ENCODE measurements around the gene DTX3L. TPM values are rescaled to one million over a fixed set of nuclear protein-coding genes. Genes with fewer than 3 reads are reported as not detected.
A peak's percentile ranks its signal among the peaks of the same experiment; 100 is the strongest.

DTX3L gene
- 30.0 and 41.7 TPM in 2 replicates for total RNA-seq (2021)
- percentile 78 among the genes with signal in this experiment for Bru-seq, nascent RNA
- BruChase-seq, experiment 1, labeled RNA remaining after a 2-hour chase = percentile 95 among the genes with signal in this experiment
- BruChase-seq, experiment 2, labeled RNA remaining after a 6-hour chase = percentile 96 among the genes with signal in this experiment
- long read RNA-seq, full-length matches to known transcripts = 8 of 18 reads
- long read RNA-seq, partial matches to known transcripts = 3 of 18 reads
- long read RNA-seq, other reads (novel, unspliced or antisense) = 7 of 18 reads

DNA sequence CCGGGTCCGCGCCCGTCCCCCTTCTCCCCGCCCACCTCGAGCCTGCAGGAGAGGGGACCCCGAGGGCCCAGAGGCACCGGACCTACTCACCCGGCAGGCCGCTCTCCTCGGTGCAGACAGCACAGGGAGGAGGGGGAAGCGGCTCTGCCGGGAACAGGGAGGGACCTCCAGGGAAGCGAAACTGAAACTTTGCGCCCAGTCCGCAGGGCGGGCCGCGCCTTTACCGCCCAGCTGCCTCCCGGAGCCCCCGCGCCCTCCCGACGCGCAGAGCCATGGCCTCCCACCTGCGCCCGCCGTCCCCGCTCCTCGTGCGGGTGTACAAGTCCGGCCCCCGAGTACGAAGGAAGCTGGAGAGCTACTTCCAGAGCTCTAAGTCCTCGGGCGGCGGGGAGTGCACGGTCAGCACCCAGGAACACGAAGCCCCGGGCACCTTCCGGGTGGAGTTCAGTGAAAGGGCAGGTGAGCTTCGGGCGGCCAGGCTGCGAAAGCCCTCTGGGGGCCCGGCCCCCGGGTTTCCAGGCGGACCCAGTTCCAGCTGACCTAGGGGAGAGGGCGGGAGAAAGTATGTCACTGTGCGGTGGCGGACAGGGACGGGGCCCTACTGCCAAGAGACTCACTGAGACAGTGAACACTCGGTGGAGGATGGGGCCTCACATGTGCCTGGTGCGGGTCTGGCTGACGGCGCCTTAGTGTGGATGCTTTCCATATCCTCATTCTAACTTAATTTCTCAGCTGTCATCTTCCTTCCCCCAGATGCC is at the start of gene DTX3L, which contains the start of gene PARP9:
Gene DTX3L (plus strand): TSS at position 184 of the 758 bp plus-strand sequence. CDS start 89 bp downstream, at position 273.
Gene PARP9 (minus strand): TSS at position 146 of the 758 bp plus-strand sequence. CDS start 4,680 bp downstream, outside the sequence.
- Histone ChIP-seq H3K9me3 (ENCODE audit: insufficient read depth, low read depth) (no peaks in the 10 kb centered on the region), H3K27me3 (ENCODE audit: insufficient read depth, low read depth) (no peaks in the 10 kb centered on the region), H3K4me3 (peak within 1 kb of the TSS; percentile 85), H4K20me1 (ENCODE audit: insufficient read depth) (no peaks in the 10 kb centered on the region), H3K9me2 (ENCODE audit: insufficient read depth) (no peaks in the 10 kb centered on the region), H3K4me1 (replicated peaks; ENCODE audit: insufficient read depth) (peaks cover 14% of the 10 kb centered on the region; the same call in 1 of the 2 replicates), H3K36me3 (ENCODE audit: low read depth) (no peaks in the 10 kb centered on the region), H3F3A (ENCODE audit: insufficient read depth, low read depth) (0 out of 2 replicates have a peak, but pooled peaks cover 4% of the 10 kb centered on the region), H3K4me2 (peak within 1 kb of the TSS; percentile 99), H3K79me2 (ENCODE audit: low read depth) (peaks cover 6% of the 10 kb centered on the region; the same call in 1 of the 2 replicates), H2AFZ (peak within 1 kb of the TSS; percentile 91), H3K27ac (peak within 1 kb of the TSS; percentile 72)
- BruUV-seq (replicated peaks) = no TSS peak
- intact Hi-C loops (cut with micrococcal nuclease; ENCODE audit: unreplicated experiment) = loop anchor here (5.0 kb wide), 2 partner anchors 107 to 233 kb away; partner anchors contain the start of gene SLC49A4
- TF ChIP-seq, protein P1, sequence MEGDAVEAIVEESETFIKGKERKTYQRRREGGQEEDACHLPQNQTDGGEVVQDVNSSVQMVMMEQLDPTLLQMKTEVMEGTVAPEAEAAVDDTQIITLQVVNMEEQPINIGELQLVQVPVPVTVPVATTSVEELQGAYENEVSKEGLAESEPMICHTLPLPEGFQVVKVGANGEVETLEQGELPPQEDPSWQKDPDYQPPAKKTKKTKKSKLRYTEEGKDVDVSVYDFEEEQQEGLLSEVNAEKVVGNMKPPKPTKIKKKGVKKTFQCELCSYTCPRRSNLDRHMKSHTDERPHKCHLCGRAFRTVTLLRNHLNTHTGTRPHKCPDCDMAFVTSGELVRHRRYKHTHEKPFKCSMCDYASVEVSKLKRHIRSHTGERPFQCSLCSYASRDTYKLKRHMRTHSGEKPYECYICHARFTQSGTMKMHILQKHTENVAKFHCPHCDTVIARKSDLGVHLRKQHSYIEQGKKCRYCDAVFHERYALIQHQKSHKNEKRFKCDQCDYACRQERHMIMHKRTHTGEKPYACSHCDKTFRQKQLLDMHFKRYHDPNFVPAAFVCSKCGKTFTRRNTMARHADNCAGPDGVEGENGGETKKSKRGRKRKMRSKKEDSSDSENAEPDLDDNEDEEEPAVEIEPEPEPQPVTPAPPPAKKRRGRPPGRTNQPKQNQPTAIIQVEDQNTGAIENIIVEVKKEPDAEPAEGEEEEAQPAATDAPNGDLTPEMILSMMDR (conservative IDR thresholded peaks at IDR 0.05) = no peak
- no peak for TF ChIP-seq EZH2 (IDR thresholded peaks at IDR 0.05; ENCODE audit: low read depth)
- ChIA-PET POLR2A (ENCODE audit: unreplicated experiment) (interaction anchor here (0.6 to 1.1 kb wide), 4 partner anchors 11 to 329 kb away, joined by 3 to 8 read pairs (median 4); no protein-coding TSS in a partner anchor), CTCF (interaction anchor here (1.1 kb wide), 1 partner anchor 115 kb away, joined by 6 read pairs; no protein-coding TSS in a partner anchor)
- peak; percentile 64 to 82 for DNase-seq

- peak overlapping the region; percentile 84 for H3K4me2 ChIP-seq
- H2AFZ ChIP-seq = peak overlapping the region; percentile 81
- peaks cover 41% of the 10 kb centered on the region for H3K79me2 ChIP-seq (ENCODE audit: low read depth)
- ChIA-PET CTCF (interaction anchor here (0.7 kb wide), 1 partner anchor 16 kb away, joined by 3 read pairs; no protein-coding TSS in a partner anchor), POLR2A (ENCODE audit: unreplicated experiment) (interaction anchor here (0.6 to 0.7 kb wide), 3 partner anchors 9 to 1036 kb away, joined by 3 to 7 read pairs (median 5); no protein-coding TSS in a partner anchor)
- intact Hi-C loops (cut with micrococcal nuclease; ENCODE audit: unreplicated experiment) = no loop called here
- H3K36me3 ChIP-seq (ENCODE audit: low read depth) = peaks cover 14% of the 10 kb centered on the region; the same call in 1 of the 2 replicates
- no peak for TF ChIP-seq EZH2 (IDR thresholded peaks at IDR 0.05; ENCODE audit: low read depth)
- TF ChIP-seq, protein P1 (conservative IDR thresholded peaks at IDR 0.05) = no peak
- DNase-seq = no peak
- peaks cover 35% of the 10 kb centered on the region for H4K20me1 ChIP-seq (ENCODE audit: insufficient read depth)
- H3K27me3 ChIP-seq (ENCODE audit: insufficient read depth, low read depth) = no peaks in the 10 kb centered on the region
- peaks cover 9% of the 10 kb centered on the region for H3F3A ChIP-seq (ENCODE audit: insufficient read depth, low read depth)
- H3K4me1 ChIP-seq (replicated peaks; ENCODE audit: insufficient read depth) = peaks cover 26% of the 10 kb centered on the region
- BruUV-seq (replicated peaks) = no TSS peak
- no peaks in the 10 kb centered on the region for H3K9me3 ChIP-seq (ENCODE audit: insufficient read depth, low read depth)
- peak overlapping the region; percentile 81 for H3K27ac ChIP-seq
- H3K4me3 ChIP-seq = peak overlapping the region; percentile 62
- H3K9me2 ChIP-seq (ENCODE audit: insufficient read depth) = no peaks in the 10 kb centered on the region
Measured at GRCh38 chr3:122515020-122515468, 49.1 kb upstream of the DTX3L start.

GRCh38 chr3:122515870-122516269 is 48.3 kb upstream of the DTX3L start:
- Histone ChIP-seq H3K79me2 (ENCODE audit: low read depth) (peaks cover 33% of the 10 kb centered on the region), H3K4me2 (no peak overlapping the region), H4K20me1 (ENCODE audit: insufficient read depth) (peaks cover 29% of the 10 kb centered on the region), H3K36me3 (ENCODE audit: low read depth) (peaks cover 10% of the 10 kb centered on the region; the same call in 1 of the 2 replicates), H3K27me3 (ENCODE audit: insufficient read depth, low read depth) (no peaks in the 10 kb centered on the region), H2AFZ (no peak overlapping the region), H3K4me1 (replicated peaks; ENCODE audit: insufficient read depth) (peaks cover 26% of the 10 kb centered on the region), H3K9me3 (ENCODE audit: insufficient read depth, low read depth) (no peaks in the 10 kb centered on the region), H3K4me3 (no peak overlapping the region), H3K9me2 (ENCODE audit: insufficient read depth) (no peaks in the 10 kb centered on the region), H3F3A (ENCODE audit: insufficient read depth, low read depth) (peaks cover 9% of the 10 kb centered on the region), H3K27ac (no peak overlapping the region)
- intact Hi-C loops (cut with micrococcal nuclease; ENCODE audit: unreplicated experiment) = no loop called here
- CTCF ChIA-PET = interaction anchor here (0.6 kb wide), 1 partner anchor 164 kb away, joined by 15 read pairs; no protein-coding TSS in a partner anchor
- DNase-seq = no peak
- TF ChIP-seq, protein P1 (conservative IDR thresholded peaks at IDR 0.05) = no peak
- no peak for TF ChIP-seq EZH2 (IDR thresholded peaks at IDR 0.05; ENCODE audit: low read depth)
- POLR2A ChIA-PET (ENCODE audit: unreplicated experiment) = no interaction called here
- no TSS peak for BruUV-seq (replicated peaks)
